Mesendoderm (in vitro differentiated cells): ENCODE measurements around the gene SLC23A1.
"Not testable (repeated sequence)": the region's sequence is repeated elsewhere in the genome, so short reads cannot be mapped to it uniquely, and the experiment has no call there.

ENCODE experiments used
- DNase-seq: peaks from one replicate; pipeline ENCODE4 v3.0.0; 2013
- H2AK5ac ChIP-seq: 2 replicates; pipeline ENCODE4 v1.6.1; 2013; ENCODE audit warnings: low read length, inconsistent platforms
- H2BK120ac ChIP-seq: 2 replicates; pipeline ENCODE4 v1.6.1; 2013; ENCODE audit warnings: low read depth, mild to moderate bottlenecking, low read length, moderate library complexity, mixed read lengths
- H2BK15ac ChIP-seq: replicated peaks from 2 replicates; pipeline ENCODE4 v1.6.1; 2013; ENCODE audit warnings: low read depth, mild to moderate bottlenecking, moderate library complexity
- H2BK5ac ChIP-seq: 2 replicates; pipeline ENCODE4 v1.6.1; 2013; ENCODE audit warnings: low read length, inconsistent platforms
- H3K18ac ChIP-seq: 2 replicates; pipeline ENCODE4 v1.6.1; 2013; ENCODE audit warnings: mild to moderate bottlenecking, low read length, mixed read lengths
- H3K23ac ChIP-seq: one replicate; pipeline ENCODE4 v1.6.1; 2013; ENCODE audit warnings: low read length
- H3K27ac ChIP-seq: 2 replicates; pipeline ENCODE4 v1.5.1; 2013; ENCODE audit warnings: low read depth, mild to moderate bottlenecking, inconsistent platforms, low read length, moderate library complexity
- H3K27me3 ChIP-seq: 2 replicates; pipeline ENCODE4 v1.6.1; 2013; ENCODE audit warnings: low read length, control low read depth, mild to moderate bottlenecking, inconsistent platforms; ENCODE audit not compliant: insufficient read depth, poor library complexity
- H3K36me3 ChIP-seq: 2 replicates; pipeline ENCODE4 v1.6.1; 2013; ENCODE audit warnings: low read length, inconsistent platforms; ENCODE audit not compliant: control insufficient read depth, insufficient read depth
- H3K4ac ChIP-seq: one replicate; pipeline ENCODE4 v1.6.1; 2013; ENCODE audit warnings: low read depth, mild to moderate bottlenecking, low read length, moderate library complexity
- H3K4me1 ChIP-seq: 2 replicates; pipeline ENCODE4 v1.6.1; 2013; ENCODE audit warnings: low read depth, low read length, inconsistent platforms; ENCODE audit not compliant: control insufficient read depth
- H3K4me2 ChIP-seq: 2 replicates; pipeline ENCODE4 v1.6.1; 2013; ENCODE audit warnings: low read length
- H3K4me3 ChIP-seq: 2 replicates; pipeline ENCODE4 v1.5.1; 2013; ENCODE audit warnings: mild to moderate bottlenecking, low read length
- H3K56ac ChIP-seq: one replicate; pipeline ENCODE4 v1.6.1; 2013; ENCODE audit warnings: low read length
- H3K79me1 ChIP-seq: 2 replicates; pipeline ENCODE4 v1.6.1; 2013; ENCODE audit warnings: low read length, inconsistent platforms
- H3K79me2 ChIP-seq: 2 replicates; pipeline ENCODE4 v1.6.1; 2013; ENCODE audit warnings: mild to moderate bottlenecking, low read length; ENCODE audit not compliant: control insufficient read depth, insufficient read depth
- H3K9ac ChIP-seq: 2 replicates; pipeline ENCODE4 v1.6.1; 2013; ENCODE audit warnings: low read length, inconsistent platforms
- H4K5ac ChIP-seq: one replicate; pipeline ENCODE4 v1.6.1; 2013; ENCODE audit warnings: low read length
- H4K8ac ChIP-seq: one replicate; pipeline ENCODE4 v1.6.1; 2013; ENCODE audit warnings: low read depth, mild to moderate bottlenecking, control low read depth, low read length, moderate library complexity
- WGBS: extraction: QIAGEN DNeasy Blood & Tissue Kit; methylation state at CpG from one replicate; pipeline ENCODE4 v1.1.7; 2013; ENCODE audit warnings: low lambda C conversion rate, missing lambda C conversion rate; ENCODE audit not compliant: insufficient coverage; ENCODE audit errors: extremely low coverage; 5-methylcytosine and 5-hydroxymethylcytosine counted together

Gene SLC23A1

GRCh38 chr5:139355900-139356299, 27.2 kb downstream of the SLC23A1 start:
- H3K56ac ChIP-seq, H3K9ac ChIP-seq, H4K8ac ChIP-seq, H2AK5ac ChIP-seq, DNase-seq, H3K36me3 ChIP-seq, H3K4me1 ChIP-seq, H3K4me3 ChIP-seq, H3K27me3 ChIP-seq, H2BK15ac ChIP-seq, H3K23ac ChIP-seq, H2BK120ac ChIP-seq, H3K4me2 ChIP-seq, H3K18ac ChIP-seq, H3K79me1 ChIP-seq, H3K4ac ChIP-seq, H2BK5ac ChIP-seq, H4K5ac ChIP-seq, H3K27ac ChIP-seq: not testable (repeated sequence)
- WGBS = no CpG with 5 or more reads among the region's 8 CpGs
- peaks cover 64% of the 10 kb centered on the region for H3K79me2 ChIP-seq

- no peak overlapping the region for H3K4me2 ChIP-seq
- no peak overlapping the region for H3K27ac ChIP-seq
- no peak for DNase-seq
- no peak overlapping the region for H3K18ac ChIP-seq
- H4K5ac ChIP-seq = no peak overlapping the region
- H3K9ac ChIP-seq = no peak overlapping the region
- H2BK120ac ChIP-seq = no peak overlapping the region
- H2BK15ac ChIP-seq = no peak overlapping the region
- no peaks in the 10 kb centered on the region for H3K27me3 ChIP-seq
- no peaks in the 10 kb centered on the region for H3K4me1 ChIP-seq
- no peak overlapping the region for H3K4ac ChIP-seq
- no peak overlapping the region for H3K23ac ChIP-seq
- H3K56ac ChIP-seq = no peak overlapping the region
- peaks cover 63% of the 10 kb centered on the region for H3K79me2 ChIP-seq
- no peak overlapping the region for H3K4me3 ChIP-seq
- no peak overlapping the region for H2AK5ac ChIP-seq
- no CpG with 5 or more reads among the region's 3 CpGs for WGBS
- no peak overlapping the region for H4K8ac ChIP-seq
- peaks cover 10% of the 10 kb centered on the region for H3K79me1 ChIP-seq
- no peaks in the 10 kb centered on the region for H3K36me3 ChIP-seq
- H2BK5ac ChIP-seq = no peak overlapping the region
Measured at GRCh38 chr5:139354186-139354585, 28.9 kb downstream of the SLC23A1 start.

GRCh38 chr5:139347863-139348262, 35.2 kb downstream of the SLC23A1 start:
- not testable (repeated sequence) for H3K4ac ChIP-seq, DNase-seq, H4K8ac ChIP-seq, H3K9ac ChIP-seq, H2BK15ac ChIP-seq, H3K36me3 ChIP-seq, H3K4me2 ChIP-seq, H3K27me3 ChIP-seq, H3K18ac ChIP-seq, H3K27ac ChIP-seq, H3K79me1 ChIP-seq, H3K4me1 ChIP-seq, H4K5ac ChIP-seq, H3K56ac ChIP-seq, H3K4me3 ChIP-seq, H2BK5ac ChIP-seq, H2BK120ac ChIP-seq, H2AK5ac ChIP-seq, H3K23ac ChIP-seq
- peaks cover 73% of the 10 kb centered on the region for H3K79me2 ChIP-seq
- WGBS = no CpG with 5 or more reads among the region's 9 CpGs

- not testable (repeated sequence) for H4K8ac ChIP-seq, H2BK120ac ChIP-seq, H3K23ac ChIP-seq, H4K5ac ChIP-seq, H3K4me3 ChIP-seq, H3K27me3 ChIP-seq, H3K4me1 ChIP-seq, H3K9ac ChIP-seq, H3K79me1 ChIP-seq, DNase-seq, H3K4ac ChIP-seq, H3K56ac ChIP-seq, H2AK5ac ChIP-seq, H3K27ac ChIP-seq, H2BK15ac ChIP-seq, H3K4me2 ChIP-seq, H3K36me3 ChIP-seq, H3K18ac ChIP-seq, H2BK5ac ChIP-seq
- no CpG with 5 or more reads among the region's 8 CpGs for WGBS
- H3K79me2 ChIP-seq = peaks cover 70% of the 10 kb centered on the region
Measured at GRCh38 chr5:139345442-139345841, 37.7 kb downstream of the SLC23A1 start.

GRCh38 chr5:139344177-139344576, 38.9 kb downstream of the SLC23A1 start:
- H3K4me1 ChIP-seq = peaks cover 4% of the 10 kb centered on the region
- H3K4ac ChIP-seq = no peak overlapping the region
- no peak overlapping the region for H3K23ac ChIP-seq
- no peaks in the 10 kb centered on the region for H3K79me1 ChIP-seq
- peaks cover 62% of the 10 kb centered on the region for H3K79me2 ChIP-seq
- H3K4me2 ChIP-seq = no peak overlapping the region
- no peak for DNase-seq
- no peak overlapping the region for H2BK120ac ChIP-seq
- no peak overlapping the region for H3K18ac ChIP-seq
- no peak overlapping the region for H4K5ac ChIP-seq
- no peak overlapping the region for H3K56ac ChIP-seq
- H2BK5ac ChIP-seq = no peak overlapping the region
- H3K4me3 ChIP-seq = no peak overlapping the region
- no peaks in the 10 kb centered on the region for H3K36me3 ChIP-seq
- no peak overlapping the region for H3K9ac ChIP-seq
- no peak overlapping the region for H3K27ac ChIP-seq
- H4K8ac ChIP-seq = no peak overlapping the region
- no peak overlapping the region for H2AK5ac ChIP-seq
- no peak overlapping the region for H2BK15ac ChIP-seq
- no CpG with 5 or more reads among the region's 2 CpGs for WGBS
- H3K27me3 ChIP-seq = no peaks in the 10 kb centered on the region

DNA sequence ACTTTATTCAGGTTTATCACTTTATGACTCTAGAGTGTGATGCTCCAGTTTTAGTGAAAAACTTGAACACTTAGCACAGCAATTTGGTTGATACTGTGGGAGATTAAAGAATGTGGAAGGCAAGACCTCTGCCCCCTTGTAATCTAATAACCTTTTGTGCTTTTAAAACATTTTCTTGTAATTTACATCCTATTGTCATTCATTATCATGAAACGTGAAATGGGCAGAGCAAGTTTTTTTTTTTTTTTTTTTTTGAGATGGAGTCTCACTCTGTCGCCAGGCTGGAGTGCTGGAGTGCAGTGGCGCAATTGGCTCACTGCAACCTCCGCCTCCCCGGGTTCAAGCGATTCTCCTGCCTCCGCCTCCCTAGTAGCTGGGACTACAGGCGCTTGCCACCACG, 39.6 kb downstream of the SLC23A1 start:
- H3K79me1 ChIP-seq = no peaks in the 10 kb centered on the region
- no peak overlapping the region for H2BK5ac ChIP-seq
- peak overlapping the region; percentile 15 for H3K4me3 ChIP-seq
- H3K23ac ChIP-seq = no peak overlapping the region
- H3K18ac ChIP-seq = no peak overlapping the region
- no peaks in the 10 kb centered on the region for H3K27me3 ChIP-seq
- H2BK120ac ChIP-seq = no peak overlapping the region
- no peak overlapping the region for H2BK15ac ChIP-seq
- no peak overlapping the region for H2AK5ac ChIP-seq
- DNase-seq = no peak
- peaks cover 57% of the 10 kb centered on the region for H3K79me2 ChIP-seq
- H3K4ac ChIP-seq = no peak overlapping the region
- peak overlapping the region; percentile 67 for H3K9ac ChIP-seq
- H3K4me1 ChIP-seq = peaks cover 4% of the 10 kb centered on the region
- no peak overlapping the region for H4K8ac ChIP-seq
- H3K36me3 ChIP-seq = no peaks in the 10 kb centered on the region
- no CpG with 5 or more reads among the region's 9 CpGs for WGBS
- peak overlapping the region; percentile 17 for H3K56ac ChIP-seq
- no peak overlapping the region for H3K27ac ChIP-seq
- peak overlapping the region; percentile 68 for H3K4me2 ChIP-seq
- no peak overlapping the region for H4K5ac ChIP-seq
